K562 treated with DMSO at 1 percent for 12 hours (cell line): ENCODE data around the gene OR6C3. TPM values are rescaled to one million over a fixed set of nuclear protein-coding genes. Genes with fewer than 3 reads are reported as not detected.

Experiments used
- total RNA-seq: library from RNA; unstranded; fragments of 300-600 nt; gene quantifications from 2 replicates; pipeline ENCODE4 v1.2.3, GENCODE V29; 2022; ENCODE audit not compliant: insufficient read depth

OR6C3 gene
- total RNA-seq: not detected in 2 replicates

DNA sequence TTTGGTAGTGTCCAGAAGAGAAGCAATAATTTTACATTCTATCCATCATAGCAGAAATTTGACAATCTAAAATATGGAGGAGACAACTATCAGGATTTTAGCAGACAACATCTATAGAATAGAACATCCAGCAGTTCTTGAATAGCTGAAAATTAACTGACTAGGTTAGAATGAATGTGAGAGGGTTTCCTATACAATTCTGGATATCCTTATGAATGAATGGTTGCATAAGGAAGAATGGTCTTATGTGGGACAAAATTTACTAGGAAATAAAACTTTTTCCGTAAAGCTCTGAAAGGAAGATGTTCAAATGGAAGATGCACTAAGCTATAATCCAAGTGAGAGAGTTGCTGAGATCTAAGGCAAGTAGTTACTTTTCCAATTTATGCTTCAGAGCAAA, at the start of gene OR6C3:
Gene OR6C3, plus strand, starts transcription at position 301 of the 400 bp plus-strand sequence. CDS start 955 bp downstream, outside the sequence.

DNA sequence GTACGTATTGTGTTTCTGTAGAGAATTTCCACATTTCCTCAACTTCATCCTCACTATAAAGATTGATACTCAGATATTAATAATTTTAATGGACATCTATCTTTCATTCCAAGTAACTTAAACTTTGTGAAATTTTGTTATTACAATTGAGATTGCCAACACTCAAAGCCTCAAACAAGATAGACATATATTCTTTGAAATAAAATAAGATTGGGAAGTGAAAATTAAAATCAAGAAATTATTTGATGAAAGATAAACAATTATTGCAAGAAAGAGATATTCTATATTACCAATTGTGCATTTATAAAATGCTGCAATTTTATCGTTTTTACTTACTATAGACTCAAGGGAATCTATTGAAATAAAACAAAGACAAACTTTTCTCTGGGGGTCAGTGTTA, 34.1 kb upstream of the OR6C3 start, which contains the start of gene OR6C6:
Gene OR6C6, minus strand, starts transcription at position 101 of the 400 bp plus-strand sequence. CDS start 1,337 bp downstream, outside the sequence.

DNA sequence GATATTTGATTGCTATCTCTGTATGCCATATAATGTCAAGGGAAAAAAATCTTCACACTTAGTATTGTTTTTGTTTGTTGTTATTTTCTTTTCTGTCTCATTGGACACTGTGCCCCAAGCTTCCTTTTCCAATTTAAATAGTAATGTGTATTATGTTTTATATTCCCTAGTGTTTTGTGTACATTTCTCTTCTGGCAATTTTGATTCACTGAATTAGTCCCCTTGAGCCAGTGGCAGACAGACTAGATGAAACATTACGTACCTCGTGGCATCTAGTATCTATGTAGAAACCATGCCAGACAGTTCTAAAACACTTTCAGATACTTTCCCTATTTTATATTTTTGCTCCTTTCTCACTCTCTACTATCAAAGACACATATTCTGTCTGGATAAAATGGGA, 16.5 kb upstream of the OR6C3 start, which contains the start of gene OR6C1:
Gene OR6C1, plus strand, starts transcription at position 301 of the 400 bp plus-strand sequence. CDS start 6,257 bp downstream, outside the sequence.

DNA sequence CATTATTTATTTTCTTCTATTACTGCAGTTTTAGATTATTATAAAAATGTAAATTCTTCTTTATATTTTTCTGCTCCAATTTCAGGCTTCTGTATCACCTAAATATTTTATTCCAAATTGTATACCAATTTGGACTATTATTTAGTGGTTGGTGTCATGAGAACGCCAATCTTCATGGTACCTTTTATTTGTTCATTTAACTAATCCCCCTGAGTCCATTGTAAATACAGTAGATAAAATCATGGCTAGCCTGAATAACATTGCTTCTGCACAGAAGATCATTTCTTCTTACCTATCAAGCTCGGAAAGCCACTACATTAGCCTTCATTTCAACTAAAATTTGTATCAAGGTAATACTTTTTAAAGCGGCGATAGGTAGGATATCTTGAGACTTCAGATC, 32.1 kb downstream of the OR6C3 start, which contains the start of gene OR6C75:
Gene OR6C75, plus strand, starts transcription at position 301 of the 400 bp plus-strand sequence. CDS start 2,136 bp downstream, outside the sequence.

Other genes with a start within 250 kb of the OR6C3 start
- not detected in 2 replicates for gene OR9K2, start 204.3 kb upstream of the OR6C3 start, total RNA-seq
- gene OR10A7, start 109.7 kb upstream of the OR6C3 start, total RNA-seq: not detected in 2 replicates
- not detected in 2 replicates for gene OR6C74, start 86.1 kb upstream of the OR6C3 start, total RNA-seq
- not detected in 2 replicates for gene OR6C6, start 34.2 kb upstream of the OR6C3 start, total RNA-seq
- gene OR6C1, start 16.4 kb upstream of the OR6C3 start, total RNA-seq: not detected in 2 replicates
- gene OR6C75, start 32.2 kb downstream of the OR6C3 start, total RNA-seq: not detected in 2 replicates
- gene OR6C65, start 69.8 kb downstream of the OR6C3 start, total RNA-seq: not detected in 2 replicates
- gene OR6C76, start 95.5 kb downstream of the OR6C3 start, total RNA-seq: not detected in 2 replicates
- not detected in 2 replicates for gene OR6C2, start 113.3 kb downstream of the OR6C3 start, total RNA-seq
- not detected in 2 replicates for gene OR6C70, start 139.4 kb downstream of the OR6C3 start, total RNA-seq
- not detected in 2 replicates for gene OR6C68, start 161.6 kb downstream of the OR6C3 start, total RNA-seq
- gene OR6C4, start 218.9 kb downstream of the OR6C3 start, total RNA-seq: not detected in 2 replicates
- not detected in 2 replicates for gene OR2AP1, start 241.7 kb downstream of the OR6C3 start, total RNA-seq